Astrocyte (in vitro differentiated cells and primary cell): ENCODE measurements around the gene ALLC. TPM values are rescaled to one million over a fixed set of nuclear protein-coding genes. Genes with fewer than 3 reads are reported as not detected.

ENCODE experiments used
- DNase-seq: peaks from one replicate; pipeline ENCODE4 v3.0.0-alpha.2; 2010; ENCODE audit warnings: low read depth
- FAIRE-seq: peaks from 2 replicates; lab custom pipeline; 2011; peaks lifted over from hg19 to GRCh38; lab: Jason Lieb, UNC
- H2AFZ ChIP-seq: 2 replicates; pipeline ENCODE4 v1.6.0; 2012; ENCODE audit warnings: low read depth, low read length, inconsistent platforms
- H3K27ac ChIP-seq: 2 replicates; pipeline ENCODE4 v1.5.1; 2011; ENCODE audit warnings: low read depth, low read length, inconsistent platforms
- H3K27me3 ChIP-seq: 2 replicates; pipeline ENCODE4 v1.6.0; 2011; ENCODE audit warnings: low read length, inconsistent platforms; ENCODE audit not compliant: insufficient read depth
- H3K36me3 ChIP-seq: 2 replicates; pipeline ENCODE4 v1.5.1; 2011; ENCODE audit warnings: low read length, inconsistent platforms; ENCODE audit not compliant: insufficient read depth
- H3K4me1 ChIP-seq: 2 replicates; pipeline ENCODE4 v1.5.1; 2011; ENCODE audit warnings: low read length, inconsistent platforms; ENCODE audit not compliant: insufficient read depth
- H3K4me2 ChIP-seq: 2 replicates; pipeline ENCODE4 v1.6.0; 2012; ENCODE audit warnings: low read length, inconsistent platforms
- H3K4me3 ChIP-seq: 2 replicates; pipeline ENCODE4 v1.5.1; 2011; ENCODE audit warnings: low read depth, mild to moderate bottlenecking, low read length, inconsistent platforms; ENCODE audit not compliant: insufficient read depth
- H3K79me2 ChIP-seq: 2 replicates; pipeline ENCODE4 v1.6.0; 2012; ENCODE audit warnings: mild to moderate bottlenecking, low read length, inconsistent platforms; ENCODE audit not compliant: insufficient read depth
- H3K9ac ChIP-seq: 2 replicates; pipeline ENCODE4 v1.6.0; 2012; ENCODE audit warnings: mild to moderate bottlenecking, low read length, inconsistent platforms
- H3K9me3 ChIP-seq: 2 replicates; pipeline ENCODE4 v1.5.1; 2012; ENCODE audit warnings: low read depth, mild to moderate bottlenecking, low read length, inconsistent platforms; ENCODE audit not compliant: insufficient read depth
- H4K20me1 ChIP-seq: 2 replicates; pipeline ENCODE4 v1.6.0; 2012; ENCODE audit warnings: low read length, inconsistent platforms; ENCODE audit not compliant: insufficient read depth
- H3K27ac Mint-ChIP-seq: one replicate; pipeline ENCODE4 v1.8.0; 2021; ENCODE audit warnings: mild to moderate bottlenecking, mixed read lengths; ENCODE audit not compliant: unreplicated experiment
- H3K27me3 Mint-ChIP-seq: one replicate; pipeline ENCODE4 v1.8.0; 2021; ENCODE audit warnings: low read depth, mixed read lengths; ENCODE audit not compliant: unreplicated experiment
- H3K36me3 Mint-ChIP-seq: one replicate; pipeline ENCODE4 v1.8.0; 2021; ENCODE audit warnings: low read depth, mixed read lengths; ENCODE audit not compliant: unreplicated experiment
- H3K4me1 Mint-ChIP-seq: one replicate; pipeline ENCODE4 v1.8.0; 2021; ENCODE audit warnings: low read depth, mixed read lengths; ENCODE audit not compliant: unreplicated experiment
- H3K4me3 Mint-ChIP-seq: one replicate; pipeline ENCODE4 v1.8.0; 2021; ENCODE audit warnings: mild to moderate bottlenecking, moderate library complexity, mixed read lengths; ENCODE audit not compliant: unreplicated experiment
- H3K9me3 Mint-ChIP-seq: one replicate; pipeline ENCODE4 v1.8.0; 2021; ENCODE audit warnings: mild to moderate bottlenecking, mixed read lengths; ENCODE audit not compliant: unreplicated experiment
- CTCF ChIP-seq: IDR thresholded peaks from 2 replicates; pipeline ENCODE4 v1.5.1; 2011; ENCODE audit warnings: low read depth, mild to moderate bottlenecking, inconsistent platforms, low read length, moderate library complexity; ENCODE audit not compliant: insufficient read depth
- EZH2 ChIP-seq: IDR thresholded peaks from 2 replicates; pipeline ENCODE4 v1.6.1; 2012; ENCODE audit warnings: mild to moderate bottlenecking, low read length, inconsistent platforms; ENCODE audit not compliant: insufficient read depth
- total RNA-seq: library from RNA; stranded (reverse); gene quantifications from 2 replicates; pipeline ENCODE4 v1.2.1, GENCODE V29; 2021

Gene ALLC
- total RNA-seq, 1 donor from 2014 or later, result not detected

GRCh38 chr2:3674066-3674845, 16.3 kb downstream of the ALLC start:
- Histone ChIP-seq H3K4me2 (no peak overlapping the region), H3K79me2 (no peaks in the 10 kb centered on the region), H3K27me3 (no peaks in the 10 kb centered on the region), H4K20me1 (no peaks in the 10 kb centered on the region), H3K4me3 (no peak overlapping the region), H3K27ac (no peak overlapping the region), H3K9me3 (peaks cover 3% of the 10 kb centered on the region), H3K4me1 (no peaks in the 10 kb centered on the region), H3K9ac (no peak overlapping the region), H3K36me3 (no peaks in the 10 kb centered on the region), H2AFZ (no peak overlapping the region)
- no peak for DNase-seq
- no peak for TF ChIP-seq CTCF
- TF ChIP-seq EZH2, result no peak
- H3K27me3 Mint-ChIP-seq, result peaks cover 26% of the 10 kb centered on the region
- H3K36me3 Mint-ChIP-seq, result no peaks in the 10 kb centered on the region
- H3K27ac Mint-ChIP-seq, result no peak overlapping the region
- peaks cover 5% of the 10 kb centered on the region for H3K9me3 Mint-ChIP-seq
- H3K4me3 Mint-ChIP-seq, result no peak overlapping the region
- H3K4me1 Mint-ChIP-seq, result no peaks in the 10 kb centered on the region
- no peak for FAIRE-seq

GRCh38 chr2:3675687-3676086, 17.7 kb downstream of the ALLC start:
- H3K36me3 Mint-ChIP-seq, result no peaks in the 10 kb centered on the region
- H3K4me1 Mint-ChIP-seq, result no peaks in the 10 kb centered on the region
- FAIRE-seq (no peak), DNase-seq (no peak)
- H3K27me3 ChIP-seq, result no peaks in the 10 kb centered on the region
- no peak overlapping the region for H3K27ac Mint-ChIP-seq
- H3K4me2 ChIP-seq, result no peak overlapping the region
- H3K9me3 ChIP-seq, result peaks cover 3% of the 10 kb centered on the region
- H3K79me2 ChIP-seq, result no peaks in the 10 kb centered on the region
- H3K27ac ChIP-seq, result no peak overlapping the region
- H4K20me1 ChIP-seq, result no peaks in the 10 kb centered on the region
- H2AFZ ChIP-seq, result no peak overlapping the region
- no peak overlapping the region for H3K4me3 Mint-ChIP-seq
- H3K27me3 Mint-ChIP-seq, result peaks cover 21% of the 10 kb centered on the region
- no peak overlapping the region for H3K9ac ChIP-seq
- no peaks in the 10 kb centered on the region for H3K36me3 ChIP-seq
- H3K4me3 ChIP-seq, result no peak overlapping the region
- H3K9me3 Mint-ChIP-seq, result peaks cover 5% of the 10 kb centered on the region
- TF ChIP-seq CTCF (no peak), EZH2 (no peak)
- no peaks in the 10 kb centered on the region for H3K4me1 ChIP-seq

GRCh38 chr2:3677436-3677835, 19.4 kb downstream of the ALLC start:
- H4K20me1 ChIP-seq, result no peaks in the 10 kb centered on the region
- Mint-ChIP-seq H3K9me3 (peaks cover 5% of the 10 kb centered on the region), H3K27ac (no peak overlapping the region), H3K36me3 (no peaks in the 10 kb centered on the region), H3K4me1 (no peaks in the 10 kb centered on the region), H3K4me3 (no peak overlapping the region), H3K27me3 (peaks cover 21% of the 10 kb centered on the region)
- TF ChIP-seq CTCF, result no peak
- no peak for TF ChIP-seq EZH2
- no peaks in the 10 kb centered on the region for H3K27me3 ChIP-seq
- H3K4me3 ChIP-seq, result no peak overlapping the region
- H3K36me3 ChIP-seq, result no peaks in the 10 kb centered on the region
- H3K4me2 ChIP-seq, result no peak overlapping the region
- FAIRE-seq (no peak), DNase-seq (no peak)
- H3K4me1 ChIP-seq, result no peaks in the 10 kb centered on the region
- H2AFZ ChIP-seq, result no peak overlapping the region
- H3K27ac ChIP-seq, result no peak overlapping the region
- H3K9me3 ChIP-seq, result peaks cover 3% of the 10 kb centered on the region
- H3K9ac ChIP-seq, result no peak overlapping the region
- H3K79me2 ChIP-seq, result no peaks in the 10 kb centered on the region
